ENCODE results near the gene PLCB4.

- no peak for TF ChIP-seq EZH2 (IDR thresholded peaks at IDR 0.05)
- TF ChIP-seq POLR2AphosphoS5 (IDR thresholded peaks at IDR 0.05; ENCODE audit: borderline replicate concordance, low read depth, low read length) = no peak
These were observed 330.0 kb downstream of the PLCB4 start for GRCh38 chr20:9398882-9399281.
